Measurements from ENCODE around the gene PPP4R3B. TPM values are rescaled to one million over a fixed set of nuclear protein-coding genes. Genes with fewer than 3 reads are reported as not detected.

The PPP4R3B gene
- total and polyA plus RNA-seq, 2 of the 4 experiments (the other 2 are of a cell fraction) = 11.9 to 23.7 TPM

- Histone ChIP-seq H4K8ac (ENCODE audit: low read depth in 2 of 2, low read length in 2 of 2) (no peak overlapping the region), H3K36me3 (ENCODE audit: control insufficient read depth, insufficient read depth, low read length) (peaks cover 15% of the 10 kb centered on the region), H2BK15ac (ENCODE audit: low read depth, low read length) (no peak overlapping the region), H4K5ac (ENCODE audit: low read depth, low read length) (no peak overlapping the region), H3K9me1 (ENCODE audit: insufficient read depth, low read length) (peaks cover 2% of the 10 kb centered on the region; the same call in 1 of the 2 replicates), H2AK9ac (replicated peaks; ENCODE audit: low read depth, low read length, poor library complexity) (no peak overlapping the region), H2BK20ac (ENCODE audit: low read depth, low read length) (no peak overlapping the region), H4K20me1 (ENCODE audit: insufficient read depth, low read length) (peaks cover 3% of the 10 kb centered on the region; the same call in 1 of the 2 replicates), H4K91ac (ENCODE audit: insufficient read depth, low read depth, low read length) (no peak overlapping the region), H3K9me3 (ENCODE audit: control insufficient read depth, insufficient read depth, low read length) (no peaks in the 10 kb centered on the region), H3K56ac (ENCODE audit: extremely low read depth, insufficient read depth, low read length) (no peak overlapping the region), H2AFZ (replicated peaks; ENCODE audit: low read length, poor library complexity) (no peak overlapping the region), H3K4ac (ENCODE audit: low read depth, low read length) (no peak overlapping the region), H3K79me1 (ENCODE audit: low read depth in 1 of 2, low read length in 2 of 2) (peaks cover 10 to 54% of the 10 kb centered on the region in 2 experiments; a peak in 3 of 4 replicates), H2BK120ac (ENCODE audit: low read depth, low read length) (no peak overlapping the region), H3K27me3 (ENCODE audit: control insufficient read depth, insufficient read depth, low read length) (no peaks in the 10 kb centered on the region), H3K23ac (ENCODE audit: low read depth, low read length) (no peak overlapping the region), H2AK5ac (ENCODE audit: low read depth, low read length) (no peak overlapping the region), H2BK5ac (ENCODE audit: low read depth, low read length, poor library complexity, severe bottlenecking) (no peak overlapping the region), H3K14ac (replicated peaks; ENCODE audit: low read depth, low read length) (no peak overlapping the region), H3K4me1 (ENCODE audit: control insufficient read depth, insufficient read depth, low read length) (no peaks in the 10 kb centered on the region), H3K4me3 (ENCODE audit: insufficient read depth, low read depth, low read length) (no peak overlapping the region), H3K4me2 (ENCODE audit: low read depth, low read length) (no peak overlapping the region), H3K27ac (ENCODE audit: insufficient read depth, low read length) (no peak overlapping the region), H3K18ac (ENCODE audit: low read depth, low read length) (no peak overlapping the region), H3K9ac (ENCODE audit: low read depth, low read length) (no peak overlapping the region)
- no peak for DNase-seq
- intact Hi-C loops (cut with micrococcal nuclease) = no loop called here
- no peak for ATAC-seq (ENCODE audit: low read depth)
- no peak for TF ChIP-seq MAZ (IDR thresholded peaks at IDR 0.05; ENCODE audit: borderline replicate concordance, low read depth, low read length)
- no peak for TF ChIP-seq POLR2A (IDR thresholded peaks at IDR 0.05; ENCODE audit: low read depth, low read length)
- TF ChIP-seq SMC3 (IDR thresholded peaks at IDR 0.05; ENCODE audit: low read depth, low read length) = no peak
- TF ChIP-seq RAD21 (IDR thresholded peaks at IDR 0.05; ENCODE audit: low read length) = no peak
- TF ChIP-seq FOS (IDR thresholded peaks at IDR 0.05; ENCODE audit: low read depth, low read length) = no peak
- no peak for TF ChIP-seq CTCF (conservative IDR thresholded peaks at IDR 0.05; ENCODE audit: low read depth, low read length)
- no peak for TF ChIP-seq MAFK (IDR thresholded peaks at IDR 0.05; ENCODE audit: low read depth, low read length)
- no peak for TF ChIP-seq CHD1 (IDR thresholded peaks at IDR 0.05; ENCODE audit: low read depth, low read length)
- WGBS, 2 experiments (ENCODE audit: extremely low coverage in 2 of 2, insufficient read length in 1 of 2) = no CpG with 5 or more reads among the region's 1 CpG
- ChIA-PET CTCF (no interaction called here), POLR2A (ENCODE audit: unreplicated experiment) (no interaction called here)
- BruUV-seq (replicated peaks) = no TSS peak
- in situ Hi-C loops (cut with MboI; ENCODE audit: low sequenced_read_pairs) = no loop called here
- dilution Hi-C loops (cut with HindIII; ENCODE audit: low sequenced_read_pairs, unreplicated experiment) = no loop called here
These were observed 7.4 kb downstream of the PPP4R3B start for GRCh38 chr2:55609938-55610578.
